M059J (cell line): ENCODE measurements around the gene NTRK1. TPM values are rescaled to one million over a fixed set of nuclear protein-coding genes. Genes with fewer than 3 reads are reported as not detected.
A peak's percentile ranks its signal among the peaks of the same experiment; 100 is the strongest.

Source experiments
- DNase-seq: peaks from one replicate; pipeline ENCODE4 v3.0.0-alpha.2; 2012; ENCODE audit warnings: low read depth
- total RNA-seq: library from RNA; depleted of rRNA; stranded (reverse); fragments of >200 nt; shearing (Covaris generic); gene quantifications from 2 replicates; pipeline ENCODE4 v1.2.3, GENCODE V29; 2014

Gene NTRK1
- total RNA-seq, 1 experiment from 2014 or later = not detected

- DNase-seq = no peak
Measured at GRCh38 chr1:156857532-156857931, 3.1 kb upstream of the NTRK1 start.

- DNase-seq = no peak
Measured at GRCh38 chr1:156858555-156858956, 2.1 kb upstream of the NTRK1 start.

GRCh38 chr1:156858959-156859522 is 1.6 kb upstream of the NTRK1 start, which contains the start of gene INSRR:
Gene INSRR, minus strand, starts transcription at chr1:156859117. Its CDS starts 496 bp downstream, at chr1:156858621.
- no peak for DNase-seq

GRCh38 chr1:156859523-156860112 is 1.0 kb upstream of the NTRK1 start:
- peak; percentile 36 for DNase-seq

- DNase-seq = peak; percentile 39
Measured at GRCh38 chr1:156860113-156860627, 495 bp upstream of the NTRK1 start.

- DNase-seq = no peak
Measured at GRCh38 chr1:156862584-156862983, 1.9 kb downstream of the NTRK1 start.

- no peak for DNase-seq
Measured at GRCh38 chr1:156862997-156863599, 2.4 kb downstream of the NTRK1 start.

- DNase-seq = no peak
Measured at GRCh38 chr1:156863631-156864030, 3.0 kb downstream of the NTRK1 start.

- DNase-seq = peak; percentile 32
Measured at GRCh38 chr1:156864796-156865195, 4.1 kb downstream of the NTRK1 start.

GRCh38 chr1:156865258-156865657 is 4.6 kb downstream of the NTRK1 start:
- DNase-seq = no peak

GRCh38 chr1:156865865-156866248 is 5.2 kb downstream of the NTRK1 start:
- no peak for DNase-seq

GRCh38 chr1:156866249-156866909 is 5.7 kb downstream of the NTRK1 start:
- no peak for DNase-seq

- no peak for DNase-seq
Measured at GRCh38 chr1:156868341-156868740, 7.7 kb downstream of the NTRK1 start.

- DNase-seq = no peak
Measured at GRCh38 chr1:156869455-156869854, 8.8 kb downstream of the NTRK1 start.

- no peak for DNase-seq
Measured at GRCh38 chr1:156873659-156874058, 13.0 kb downstream of the NTRK1 start.

- DNase-seq = no peak
Measured at GRCh38 chr1:156874142-156874541, 13.5 kb downstream of the NTRK1 start.

GRCh38 chr1:156874572-156875340 is 14.1 kb downstream of the NTRK1 start:
- DNase-seq = no peak

- no peak for DNase-seq
Measured at GRCh38 chr1:156875341-156875615, 14.6 kb downstream of the NTRK1 start.

- no peak for DNase-seq
Measured at GRCh38 chr1:156876281-156876680, 15.6 kb downstream of the NTRK1 start.

GRCh38 chr1:156877433-156878170 is 16.9 kb downstream of the NTRK1 start:
- no peak for DNase-seq

GRCh38 chr1:156879876-156880275 is 19.2 kb downstream of the NTRK1 start:
- DNase-seq = no peak
